ENCODE data around the gene CERS6. TPM values are rescaled to one million over a fixed set of nuclear protein-coding genes. Genes with fewer than 3 reads are reported as not detected.

CERS6 gene, protein sequence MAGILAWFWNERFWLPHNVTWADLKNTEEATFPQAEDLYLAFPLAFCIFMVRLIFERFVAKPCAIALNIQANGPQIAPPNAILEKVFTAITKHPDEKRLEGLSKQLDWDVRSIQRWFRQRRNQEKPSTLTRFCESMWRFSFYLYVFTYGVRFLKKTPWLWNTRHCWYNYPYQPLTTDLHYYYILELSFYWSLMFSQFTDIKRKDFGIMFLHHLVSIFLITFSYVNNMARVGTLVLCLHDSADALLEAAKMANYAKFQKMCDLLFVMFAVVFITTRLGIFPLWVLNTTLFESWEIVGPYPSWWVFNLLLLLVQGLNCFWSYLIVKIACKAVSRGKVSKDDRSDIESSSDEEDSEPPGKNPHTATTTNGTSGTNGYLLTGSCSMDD
- total RNA-seq, result 151 TPM

DNA sequence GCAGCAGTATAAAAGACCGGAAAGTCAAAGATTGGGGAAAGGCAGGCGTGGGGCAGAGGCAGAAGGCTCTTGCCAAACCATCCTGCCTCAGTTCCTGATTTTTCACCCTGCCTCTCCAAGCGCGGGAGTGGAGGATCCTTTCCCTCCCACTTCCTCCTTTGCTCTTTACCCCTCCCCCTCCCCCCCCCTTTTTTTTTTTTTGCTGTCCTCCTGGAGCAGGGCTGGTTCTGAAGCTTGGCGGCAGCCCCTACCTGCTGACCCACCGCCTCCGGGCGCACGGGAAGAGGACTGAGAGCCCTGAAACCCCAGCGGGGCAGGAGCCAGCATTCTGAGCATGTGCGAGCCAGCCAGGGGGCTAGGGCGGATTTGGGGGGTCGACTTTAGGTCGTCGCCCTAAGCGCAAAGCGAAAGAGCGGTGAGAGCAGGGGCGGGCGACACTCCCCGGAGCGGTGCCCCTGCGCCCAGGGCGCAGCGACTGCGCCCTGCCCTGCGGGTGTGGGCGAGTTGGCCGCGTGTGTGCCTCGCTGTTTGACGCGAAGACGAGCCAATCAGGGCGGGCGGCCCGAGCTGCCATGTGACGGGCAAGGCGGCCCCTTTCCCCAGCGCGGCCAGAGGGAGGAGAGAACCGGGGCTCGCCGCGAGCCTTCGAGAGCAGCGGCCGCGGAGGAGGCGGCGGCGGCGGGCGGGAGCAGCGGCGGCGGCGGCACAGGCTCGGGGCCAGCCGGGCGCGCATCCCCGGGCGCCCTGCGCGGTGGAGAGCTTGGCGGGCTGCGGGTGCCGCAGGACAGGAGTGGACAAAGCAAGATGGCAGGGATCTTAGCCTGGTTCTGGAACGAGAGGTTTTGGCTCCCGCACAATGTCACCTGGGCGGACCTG, at the start of gene CERS6:
CERS6 (plus strand) TSS at position 628 of the 876 bp plus-strand sequence; CDS start at position 805, 177 bp downstream.

DNA sequence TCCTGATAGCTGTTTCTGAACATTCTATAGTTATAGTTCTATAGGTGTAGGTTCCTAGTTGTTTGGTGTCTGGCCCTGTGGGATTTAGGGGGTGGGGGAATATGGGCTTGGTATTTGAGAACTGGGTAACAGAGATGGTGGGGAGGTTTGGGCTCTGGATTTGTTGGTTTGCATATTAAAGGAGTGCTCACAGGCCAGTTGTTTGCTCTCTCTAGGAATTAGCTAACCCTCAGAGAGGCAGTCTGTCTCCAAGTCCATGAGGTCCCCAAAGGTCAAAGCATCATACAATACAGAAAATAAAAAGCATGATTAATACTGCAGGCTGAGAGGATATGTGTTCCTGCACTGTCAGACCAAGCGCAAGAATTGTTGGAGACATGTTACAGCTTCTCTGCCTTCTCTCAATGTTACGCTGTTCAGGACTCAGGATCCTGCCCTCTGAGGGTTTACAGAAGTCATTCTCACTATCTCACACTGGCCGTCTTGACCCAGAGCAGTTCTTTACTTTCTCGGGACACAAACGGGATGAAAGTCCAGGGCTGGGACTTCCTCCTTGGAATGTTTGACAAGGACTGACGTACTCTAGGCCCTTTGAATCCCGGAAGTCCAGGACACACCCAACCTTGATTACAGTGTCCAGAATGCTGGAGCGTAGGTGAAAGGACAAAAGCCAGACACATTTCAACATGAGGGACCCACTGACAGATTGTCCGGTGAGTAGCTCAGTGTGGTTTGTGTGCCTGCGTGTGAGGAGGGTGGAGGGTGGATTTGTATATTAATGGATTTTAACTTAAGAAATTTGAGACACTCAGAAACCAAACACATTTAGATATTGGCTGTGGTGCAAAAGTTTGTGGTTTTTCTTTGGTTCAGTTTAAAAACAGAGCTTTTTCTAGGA, 346.1 kb downstream of the CERS6 start, which contains the start of gene NOSTRIN:
NOSTRIN (plus strand) TSS at position 677 of the 898 bp plus-strand sequence; CDS start at position 687, 10 bp downstream.

Small RNA genes lying within 50 kb of the gene (small RNA-seq; reads per million reads assigned to genes)
- not detected for gene MIR4774 (ENCODE audit: low replicate concordance)
- not detected for gene RN7SL813P (ENCODE audit: low replicate concordance)
- not detected for gene RNU6-766P (ENCODE audit: low replicate concordance)

Other genes starting within 250 kb of the CERS6 start
- 39.4 TPM for gene STK39, start 208.7 kb upstream of the CERS6 start, total RNA-seq

All from parietal lobe (tissue), 2 donors.